ENCODE results near the gene TEPSIN. TPM values are rescaled to one million over a fixed set of nuclear protein-coding genes. Genes with fewer than 3 reads are reported as not detected.
A peak's percentile ranks its signal among the peaks of the same experiment; 100 is the strongest.

The TEPSIN gene
- total RNA-seq, 1 donor from 2014 or later: 42.3 TPM

GRCh38 chr17:81246679-81247338 is 8.0 kb upstream of the TEPSIN start:
- DNase-seq (ENCODE audit: extremely low spot score, unreplicated experiment): no peak
- TF ChIP-seq CTCF (IDR thresholded peaks at IDR 0.05): no peak
- Mint-ChIP-seq H3K27ac (ENCODE audit: unreplicated experiment) (no peak overlapping the region), H3K4me3 (ENCODE audit: unreplicated experiment) (no peak overlapping the region), H3K27me3 (ENCODE audit: unreplicated experiment) (no peaks in the 10 kb centered on the region), H3K9me3 (ENCODE audit: unreplicated experiment) (no peaks in the 10 kb centered on the region), H3K36me3 (ENCODE audit: unreplicated experiment) (peaks cover 2% of the 10 kb centered on the region), H3K4me1 (ENCODE audit: unreplicated experiment) (peaks cover 5% of the 10 kb centered on the region)

DNA sequence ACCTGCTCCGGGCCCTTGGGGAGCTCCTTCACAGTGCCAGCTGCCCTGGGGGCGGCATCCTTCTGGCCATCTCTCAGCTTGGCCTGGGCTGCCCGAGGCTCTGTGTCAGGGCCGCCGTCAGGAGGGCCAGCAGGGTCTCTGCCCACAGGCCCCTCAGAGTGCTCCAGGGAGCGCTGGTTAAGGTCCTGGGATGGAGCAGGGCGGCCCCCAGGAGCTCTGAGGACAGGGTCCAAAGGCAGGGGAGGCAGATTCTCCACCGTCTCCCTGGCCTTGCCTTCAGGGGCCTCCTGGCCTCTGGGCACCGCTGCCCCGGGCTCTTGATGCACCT is 7.5 kb upstream of the TEPSIN start:
- Mint-ChIP-seq H3K9me3 (ENCODE audit: unreplicated experiment) (no peaks in the 10 kb centered on the region), H3K27ac (ENCODE audit: unreplicated experiment) (no peak overlapping the region), H3K4me3 (ENCODE audit: unreplicated experiment) (no peak overlapping the region), H3K36me3 (ENCODE audit: unreplicated experiment) (peaks cover 5% of the 10 kb centered on the region), H3K27me3 (ENCODE audit: unreplicated experiment) (no peaks in the 10 kb centered on the region), H3K4me1 (ENCODE audit: unreplicated experiment) (peaks cover 5% of the 10 kb centered on the region)
- TF ChIP-seq CTCF (IDR thresholded peaks at IDR 0.05): no peak
- DNase-seq (ENCODE audit: extremely low spot score, unreplicated experiment): no peak

- Mint-ChIP-seq H3K36me3 (ENCODE audit: unreplicated experiment) (peaks cover 5% of the 10 kb centered on the region), H3K27ac (ENCODE audit: unreplicated experiment) (no peak overlapping the region)
These were observed 6.9 kb upstream of the TEPSIN start for GRCh38 chr17:81245665-81246342.

DNA sequence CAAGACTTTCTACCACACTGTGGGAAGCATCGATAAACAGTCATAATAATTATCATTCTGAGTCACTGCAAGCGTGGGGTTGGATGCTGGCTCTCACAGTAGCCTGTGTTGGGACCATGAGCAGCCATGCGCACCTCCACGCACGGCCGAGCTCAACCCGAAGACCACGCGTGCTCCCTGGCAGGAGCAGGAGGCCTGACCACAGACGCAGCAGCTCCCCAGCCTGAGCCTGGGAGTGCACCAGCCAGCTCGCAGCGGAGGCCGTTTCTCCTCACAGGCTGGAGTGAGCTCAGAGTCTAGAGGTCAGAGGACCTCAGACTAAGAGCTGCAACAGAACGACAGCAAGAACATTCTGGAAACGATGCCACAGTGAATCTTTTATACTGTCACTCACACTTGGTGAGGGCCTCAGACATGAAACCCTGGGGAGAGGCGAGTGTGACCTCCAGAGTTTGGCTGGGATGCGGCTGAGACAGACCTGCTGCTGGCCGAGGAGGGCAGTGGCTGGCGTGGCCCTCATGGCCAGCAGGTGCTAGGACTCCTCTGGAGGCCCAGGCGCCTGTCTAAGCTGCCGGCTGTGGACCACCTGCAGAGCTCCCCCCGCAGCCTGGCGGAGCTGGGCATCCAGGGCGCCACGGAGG is 6.3 kb upstream of the TEPSIN start:
- no peak for TF ChIP-seq CTCF (IDR thresholded peaks at IDR 0.05)
- no peaks in the 10 kb centered on the region for H3K9me3 Mint-ChIP-seq (ENCODE audit: unreplicated experiment)
- H3K4me1 Mint-ChIP-seq (ENCODE audit: unreplicated experiment): peaks cover 10% of the 10 kb centered on the region
- peak overlapping the region; percentile 23 for H3K27ac Mint-ChIP-seq (ENCODE audit: unreplicated experiment)
- no peak for DNase-seq (ENCODE audit: extremely low spot score, unreplicated experiment)
- no peak overlapping the region for H3K4me3 Mint-ChIP-seq (ENCODE audit: unreplicated experiment)
- peaks cover 5% of the 10 kb centered on the region for H3K36me3 Mint-ChIP-seq (ENCODE audit: unreplicated experiment)
- H3K27me3 Mint-ChIP-seq (ENCODE audit: unreplicated experiment): no peaks in the 10 kb centered on the region

More at GRCh38 chr17:81245665-81246342, 6.9 kb upstream of the TEPSIN start:
- Mint-ChIP-seq H3K9me3 (ENCODE audit: unreplicated experiment) (no peaks in the 10 kb centered on the region), H3K27me3 (ENCODE audit: unreplicated experiment) (no peaks in the 10 kb centered on the region), H3K4me1 (ENCODE audit: unreplicated experiment) (peaks cover 6% of the 10 kb centered on the region), H3K4me3 (ENCODE audit: unreplicated experiment) (no peak overlapping the region)
- no peak for TF ChIP-seq CTCF (IDR thresholded peaks at IDR 0.05)
- no peak for DNase-seq (ENCODE audit: extremely low spot score, unreplicated experiment)

GRCh38 chr17:81244358-81245023 is 5.6 kb upstream of the TEPSIN start:
- no peak overlapping the region for H3K4me3 Mint-ChIP-seq (ENCODE audit: unreplicated experiment)
- TF ChIP-seq CTCF (IDR thresholded peaks at IDR 0.05): no peak
- no peaks in the 10 kb centered on the region for H3K27me3 Mint-ChIP-seq (ENCODE audit: unreplicated experiment)
- peaks cover 13% of the 10 kb centered on the region for H3K4me1 Mint-ChIP-seq (ENCODE audit: unreplicated experiment)
- H3K36me3 Mint-ChIP-seq (ENCODE audit: unreplicated experiment): peaks cover 5% of the 10 kb centered on the region
- DNase-seq (ENCODE audit: extremely low spot score, unreplicated experiment): no peak
- no peaks in the 10 kb centered on the region for H3K9me3 Mint-ChIP-seq (ENCODE audit: unreplicated experiment)
- H3K27ac Mint-ChIP-seq (ENCODE audit: unreplicated experiment): peak overlapping the region; percentile 23

All from osteocyte (in vitro differentiated cells).